HepG2 (cell line): ENCODE data around the gene TMEM129.

Experiments used
- ATF1 ChIP-seq: IDR thresholded peaks from 2 replicates; pipeline ENCODE4 v1.6.1; 2016; ENCODE audit warnings: mild to moderate bottlenecking, control low read depth
- ZNF276 ChIP-seq: sonication (generic); formaldehyde crosslinking; IDR thresholded peaks from 2 replicates; pipeline ENCODE4 v1.4.0; 2020; ENCODE audit warnings: mild to moderate bottlenecking, low read depth, missing genetic modification reagents
- ZNF616 ChIP-seq: sonication (generic); formaldehyde crosslinking; IDR thresholded peaks from 2 replicates; pipeline ENCODE4 v1.5.0; 2020; ENCODE audit warnings: low read depth, mild to moderate bottlenecking, missing genetic modification reagents
- TF ChIP-seq, protein P1 (sequence below): sonication (generic); formaldehyde crosslinking; conservative IDR thresholded peaks from 2 replicates; pipeline ENCODE4 v1.5.0; 2020; ENCODE audit warnings: missing genetic modification reagents

GRCh38 chr4:1747603-1747967, 26.5 kb upstream of the TMEM129 start:
- TF ChIP-seq ATF1 (no peak), ZNF276 (CRISPR knock-in tag) (no peak), ZNF616 (0 out of 2 replicates have a peak, but pooled peaks have one; percentile 27)
- TF ChIP-seq, protein P1, sequence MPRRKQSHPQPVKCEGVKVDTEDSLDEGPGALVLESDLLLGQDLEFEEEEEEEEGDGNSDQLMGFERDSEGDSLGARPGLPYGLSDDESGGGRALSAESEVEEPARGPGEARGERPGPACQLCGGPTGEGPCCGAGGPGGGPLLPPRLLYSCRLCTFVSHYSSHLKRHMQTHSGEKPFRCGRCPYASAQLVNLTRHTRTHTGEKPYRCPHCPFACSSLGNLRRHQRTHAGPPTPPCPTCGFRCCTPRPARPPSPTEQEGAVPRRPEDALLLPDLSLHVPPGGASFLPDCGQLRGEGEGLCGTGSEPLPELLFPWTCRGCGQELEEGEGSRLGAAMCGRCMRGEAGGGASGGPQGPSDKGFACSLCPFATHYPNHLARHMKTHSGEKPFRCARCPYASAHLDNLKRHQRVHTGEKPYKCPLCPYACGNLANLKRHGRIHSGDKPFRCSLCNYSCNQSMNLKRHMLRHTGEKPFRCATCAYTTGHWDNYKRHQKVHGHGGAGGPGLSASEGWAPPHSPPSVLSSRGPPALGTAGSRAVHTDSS (CRISPR knock-in tag): no peak
